SU-DHL-6 (cell line): ENCODE data around the gene HIVEP3.

ENCODE experiments used
- H2AFZ ChIP-seq: fragments of 200-600 bp; sonication (generic); 2 replicates; pipeline ENCODE4 v1.6.1; 2014; ENCODE audit warnings: low read depth, mild to moderate bottlenecking, moderate library complexity, mixed read lengths, antibody characterized with exemption, low read length; ENCODE audit not compliant: severe bottlenecking
- H3F3A ChIP-seq: fragments of 200-600 bp; shearing (Covaris generic); 2 replicates; pipeline ENCODE4 v1.6.0; 2016; ENCODE audit warnings: antibody characterized with exemption, mild to moderate bottlenecking; ENCODE audit not compliant: insufficient read depth
- H3K27ac ChIP-seq: fragments of 200-600 bp; sonication (generic); 2 replicates; pipeline ENCODE4 v1.5.1; 2016; ENCODE audit warnings: low read depth, mild to moderate bottlenecking, low read length, moderate library complexity, mixed read lengths
- H3K27me3 ChIP-seq: fragments of 200-600 bp; sonication (generic), shearing (Covaris generic); 2 replicates; pipeline ENCODE4 v1.6.0; 2014; ENCODE audit warnings: mild to moderate bottlenecking, low read length
- H3K36me3 ChIP-seq: fragments of 200-600 bp; sonication (generic); 2 replicates; pipeline ENCODE4 v1.6.1; 2014; ENCODE audit warnings: mild to moderate bottlenecking, low read length, mixed read lengths
- H3K4me2 ChIP-seq: fragments of 300-600, 200-600 bp; shearing (Covaris generic), sonication (generic); 2 replicates; pipeline ENCODE4 v1.6.0; 2014; ENCODE audit warnings: low read length, low read depth, mild to moderate bottlenecking; ENCODE audit not compliant: poor library complexity, severe bottlenecking
- H3K4me3 ChIP-seq: fragments of 200-600 bp; sonication (generic); 2 replicates; pipeline ENCODE4 v1.5.1; 2014; ENCODE audit warnings: antibody characterized with exemption, low read length, mild to moderate bottlenecking, mixed read lengths; ENCODE audit not compliant: insufficient read depth, poor library complexity, severe bottlenecking
- H3K79me2 ChIP-seq: fragments of 200-600 bp; sonication (generic); 2 replicates; pipeline ENCODE4 v1.6.1; 2014; ENCODE audit warnings: mild to moderate bottlenecking, low read length, moderate library complexity; ENCODE audit not compliant: insufficient read depth
- H3K9ac ChIP-seq: fragments of 200-600 bp; sonication (generic); 2 replicates; pipeline ENCODE4 v1.7.0; 2014; ENCODE audit warnings: mild to moderate bottlenecking, low read length
- H3K9me2 ChIP-seq: fragments of 200-600 bp; sonication (generic); replicated peaks from 2 replicates; pipeline ENCODE4 v1.6.1; 2014; ENCODE audit warnings: low read length; ENCODE audit not compliant: insufficient read depth
- H3K9me3 ChIP-seq: fragments of 200-600 bp; sonication (generic); 2 replicates; pipeline ENCODE4 v1.6.1; 2014; ENCODE audit warnings: low read length, mixed read lengths; ENCODE audit not compliant: insufficient read depth
- H4K20me1 ChIP-seq: fragments of 200-600 bp; sonication (generic); 2 replicates; pipeline ENCODE4 v1.6.1; 2014; ENCODE audit warnings: low read depth, mild to moderate bottlenecking, antibody characterized with exemption, low read length, moderate library complexity, mixed read lengths
- CTCF ChIP-seq: fragments of 200-600 bp; sonication (generic); IDR thresholded peaks from one replicate; pipeline ENCODE4 v1.5.1; 2017; ENCODE audit warnings: antibody characterized with exemption, mild to moderate bottlenecking, low read length, moderate library complexity; ENCODE audit not compliant: insufficient read depth, poor library complexity, severe bottlenecking
- EZH2phosphoT487 ChIP-seq: fragments of 200-600 bp; sonication (generic), shearing (Covaris generic); conservative IDR thresholded peaks from 2 replicates; pipeline ENCODE4 v1.6.1; 2018; ENCODE audit warnings: mild to moderate bottlenecking, antibody characterized with exemption, low read length, moderate library complexity, mixed read lengths

The HIVEP3 gene

GRCh38 chr1:41846625-41847405, 71.9 kb downstream of the HIVEP3 start:
- Histone ChIP-seq H3F3A (no peaks in the 10 kb centered on the region), H3K9me2 (no peaks in the 10 kb centered on the region), H3K27ac (no peak overlapping the region), H3K4me2 (no peak overlapping the region), H3K27me3 (no peaks in the 10 kb centered on the region), H3K4me3 (no peak overlapping the region), H3K36me3 (no peaks in the 10 kb centered on the region), H3K9me3 (no peaks in the 10 kb centered on the region), H2AFZ (no peak overlapping the region), H4K20me1 (no peaks in the 10 kb centered on the region), H3K79me2 (no peaks in the 10 kb centered on the region), H3K9ac (no peak overlapping the region)
- TF ChIP-seq CTCF (no peak), EZH2phosphoT487 (no peak)

DNA sequence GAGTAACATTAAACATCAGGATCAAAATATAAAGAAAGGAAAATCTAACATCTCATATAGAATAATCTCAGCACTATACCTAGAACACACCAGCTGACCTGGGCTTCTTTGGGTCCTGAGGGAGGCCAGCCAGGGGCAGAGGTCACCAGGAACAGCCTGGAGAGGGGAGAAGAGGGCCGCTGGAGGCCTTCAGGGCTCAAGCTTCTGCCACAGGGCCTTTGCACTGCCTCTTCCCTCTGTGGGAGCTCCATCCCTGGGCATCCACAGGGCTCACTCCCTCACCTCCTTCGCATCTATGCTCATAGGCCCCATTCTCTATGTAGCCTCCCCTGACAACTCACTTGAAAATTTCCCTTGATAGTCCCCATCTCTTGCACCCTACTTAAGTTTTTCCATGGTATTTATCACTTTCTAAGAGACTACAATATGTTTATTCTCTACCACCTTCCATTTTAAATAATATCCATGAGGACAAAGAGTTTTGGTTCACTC, 73.9 kb downstream of the HIVEP3 start:
- Histone ChIP-seq H3K9ac (no peak overlapping the region), H2AFZ (no peak overlapping the region), H3K4me3 (no peak overlapping the region), H3K9me2 (no peaks in the 10 kb centered on the region), H3K9me3 (no peaks in the 10 kb centered on the region), H3K4me2 (no peak overlapping the region), H3K27me3 (no peaks in the 10 kb centered on the region), H3K79me2 (no peaks in the 10 kb centered on the region), H3K27ac (no peak overlapping the region), H3F3A (no peaks in the 10 kb centered on the region), H3K36me3 (no peaks in the 10 kb centered on the region), H4K20me1 (no peaks in the 10 kb centered on the region)
- TF ChIP-seq CTCF (no peak), EZH2phosphoT487 (no peak)

- TF ChIP-seq EZH2phosphoT487 (no peak), CTCF (no peak)
- H3K36me3 ChIP-seq = no peaks in the 10 kb centered on the region
- no peaks in the 10 kb centered on the region for H3F3A ChIP-seq
- no peaks in the 10 kb centered on the region for H3K9me2 ChIP-seq
- no peaks in the 10 kb centered on the region for H3K79me2 ChIP-seq
- no peak overlapping the region for H3K27ac ChIP-seq
- H3K27me3 ChIP-seq = no peaks in the 10 kb centered on the region
- H2AFZ ChIP-seq = no peak overlapping the region
- H3K9me3 ChIP-seq = no peaks in the 10 kb centered on the region
- H3K4me2 ChIP-seq = no peak overlapping the region
- H3K9ac ChIP-seq = no peak overlapping the region
- no peak overlapping the region for H3K4me3 ChIP-seq
- H4K20me1 ChIP-seq = no peaks in the 10 kb centered on the region
Measured at GRCh38 chr1:41844255-41844654, 74.5 kb downstream of the HIVEP3 start.
